Neural progenitor cell (in vitro differentiated cells): ENCODE data around the gene ATP1A2. TPM values are rescaled to one million over a fixed set of nuclear protein-coding genes. Genes with fewer than 3 reads are reported as not detected.

ENCODE experiments used
- DNase-seq: peaks from one replicate; pipeline ENCODE4 v3.0.0-alpha.2; 2016; ENCODE audit warnings: low spot score
- H2AFZ ChIP-seq: fragments of 200-600 bp; sonication (generic); replicated peaks from 2 replicates; pipeline ENCODE4 v1.6.1; 2016; ENCODE audit warnings: antibody characterized with exemption
- H3F3A ChIP-seq: fragments of 200-600 bp; sonication (generic); 2 replicates; pipeline ENCODE4 v1.6.1; 2016; ENCODE audit warnings: antibody characterized with exemption, low read depth
- H3K27ac ChIP-seq: fragments of 200-600 bp; sonication (generic); 2 replicates; pipeline ENCODE4 v1.5.1; 2016; ENCODE audit warnings: mild to moderate bottlenecking
- H3K27me3 ChIP-seq: fragments of 200-600 bp; sonication (generic); 2 replicates; pipeline ENCODE4 v1.6.1; 2016; ENCODE audit warnings: mild to moderate bottlenecking, moderate library complexity
- H3K36me3 ChIP-seq: fragments of 200-600 bp; sonication (generic); 2 replicates; pipeline ENCODE4 v1.5.1; 2016
- H3K4me1 ChIP-seq: fragments of 200-600 bp; sonication (generic); 2 replicates; pipeline ENCODE4 v1.6.1; 2016; ENCODE audit warnings: mixed run types
- H3K4me2 ChIP-seq: fragments of 200-600 bp; sonication (generic); 2 replicates; pipeline ENCODE4 v1.6.1; 2016
- H3K4me3 ChIP-seq: fragments of 200-600 bp; sonication (generic); 2 replicates; pipeline ENCODE4 v1.5.1; 2016
- H3K79me2 ChIP-seq: fragments of 200-600 bp; sonication (generic); 2 replicates; pipeline ENCODE4 v1.6.1; 2016; ENCODE audit warnings: low read depth
- H3K9ac ChIP-seq: fragments of 200-600 bp; sonication (generic); 2 replicates; pipeline ENCODE4 v1.6.1; 2016
- H3K9me3 ChIP-seq: fragments of 200-600 bp; sonication (generic); 2 replicates; pipeline ENCODE4 v1.5.1; 2016; ENCODE audit warnings: low read depth
- H4K20me1 ChIP-seq: fragments of 200-600 bp; sonication (generic); 2 replicates; pipeline ENCODE4 v1.6.1; 2016; ENCODE audit warnings: low read depth
- H3K27ac Mint-ChIP-seq: 3 replicates; pipeline ENCODE4 v1.8.0; 2021; ENCODE audit warnings: mixed read lengths
- H3K27me3 Mint-ChIP-seq: 2 replicates; pipeline ENCODE4 v1.8.0; 2022; ENCODE audit warnings: low read depth, mild to moderate bottlenecking, inconsistent platforms, moderate library complexity, mixed read lengths; ENCODE audit not compliant: insufficient read depth
- H3K36me3 Mint-ChIP-seq: 3 replicates; pipeline ENCODE4 v1.8.0; 2021; ENCODE audit warnings: mixed read lengths
- H3K4me1 Mint-ChIP-seq: 3 replicates; pipeline ENCODE4 v1.8.0; 2021; ENCODE audit warnings: mixed read lengths
- H3K4me3 Mint-ChIP-seq: 3 replicates; pipeline ENCODE4 v1.8.0; 2021; ENCODE audit warnings: mild to moderate bottlenecking, moderate library complexity, mixed read lengths
- H3K9me3 Mint-ChIP-seq: 3 replicates; pipeline ENCODE4 v1.8.0; 2020; ENCODE audit warnings: mixed read lengths
- EZH2 ChIP-seq: fragments of 200-600 bp; sonication (generic); IDR thresholded peaks from 2 replicates; pipeline ENCODE4 v1.6.1; 2017; ENCODE audit warnings: antibody characterized with exemption, mild to moderate bottlenecking, moderate library complexity
- EZH2phosphoT487 ChIP-seq: fragments of 200-600 bp; sonication (generic); IDR thresholded peaks from 2 replicates; pipeline ENCODE4 v1.6.1; 2017; ENCODE audit warnings: antibody characterized with exemption
- total RNA-seq: library from RNA; depleted of rRNA; stranded (reverse); fragments of >200 nt; gene quantifications from 2 replicates; pipeline ENCODE4 v1.2.3, GENCODE V29; 2015; ENCODE audit warnings: low replicate concordance
- TF ChIP-seq, protein P1 (sequence below): fragments of 200-600 bp; sonication (generic); IDR thresholded peaks from 2 replicates; pipeline ENCODE4 v1.5.1; 2017; ENCODE audit warnings: antibody characterized with exemption, mild to moderate bottlenecking

ATP1A2 gene
- total RNA-seq, 1 donor from 2014 or later, result 88.6 TPM

DNA sequence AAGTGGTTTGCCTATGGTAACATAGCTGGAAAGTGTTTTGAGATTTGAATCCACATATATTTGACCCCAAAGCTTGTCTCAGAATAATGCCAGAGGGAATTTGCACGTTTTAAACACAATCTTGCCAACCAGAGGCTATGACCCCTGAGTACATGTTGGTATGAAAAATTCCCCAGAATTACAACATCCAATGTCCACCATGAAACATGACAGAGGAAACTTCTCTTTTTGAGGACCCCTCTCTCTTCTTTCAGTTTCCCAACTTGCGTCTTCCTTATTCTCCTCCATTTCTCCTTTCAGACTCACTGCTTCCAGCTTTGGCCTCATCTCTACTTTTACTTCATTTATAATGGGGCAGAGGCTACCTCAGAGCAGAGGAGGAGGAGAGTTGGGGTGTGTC is 39.7 kb upstream of the ATP1A2 start:
- peaks cover 14% of the 10 kb centered on the region for H3K4me1 Mint-ChIP-seq
- Histone ChIP-seq H3K9ac (no peak overlapping the region), H3F3A (peaks cover 4% of the 10 kb centered on the region), H3K4me2 (no peak overlapping the region), H3K9me3 (no peaks in the 10 kb centered on the region), H3K27me3 (peaks cover 80% of the 10 kb centered on the region), H3K4me3 (no peak overlapping the region), H3K4me1 (no peaks in the 10 kb centered on the region), H3K27ac (no peak overlapping the region), H2AFZ (no peak overlapping the region), H3K79me2 (no peaks in the 10 kb centered on the region), H3K36me3 (no peaks in the 10 kb centered on the region), H4K20me1 (no peaks in the 10 kb centered on the region)
- H3K27me3 Mint-ChIP-seq, result peaks cover 9% of the 10 kb centered on the region
- H3K27ac Mint-ChIP-seq, result no peak overlapping the region
- no peaks in the 10 kb centered on the region for H3K36me3 Mint-ChIP-seq
- H3K4me3 Mint-ChIP-seq, result no peak overlapping the region
- no peak for DNase-seq
- H3K9me3 Mint-ChIP-seq, result no peaks in the 10 kb centered on the region
- TF ChIP-seq EZH2phosphoT487 (no peak), EZH2 (no peak)
- TF ChIP-seq, protein P1, sequence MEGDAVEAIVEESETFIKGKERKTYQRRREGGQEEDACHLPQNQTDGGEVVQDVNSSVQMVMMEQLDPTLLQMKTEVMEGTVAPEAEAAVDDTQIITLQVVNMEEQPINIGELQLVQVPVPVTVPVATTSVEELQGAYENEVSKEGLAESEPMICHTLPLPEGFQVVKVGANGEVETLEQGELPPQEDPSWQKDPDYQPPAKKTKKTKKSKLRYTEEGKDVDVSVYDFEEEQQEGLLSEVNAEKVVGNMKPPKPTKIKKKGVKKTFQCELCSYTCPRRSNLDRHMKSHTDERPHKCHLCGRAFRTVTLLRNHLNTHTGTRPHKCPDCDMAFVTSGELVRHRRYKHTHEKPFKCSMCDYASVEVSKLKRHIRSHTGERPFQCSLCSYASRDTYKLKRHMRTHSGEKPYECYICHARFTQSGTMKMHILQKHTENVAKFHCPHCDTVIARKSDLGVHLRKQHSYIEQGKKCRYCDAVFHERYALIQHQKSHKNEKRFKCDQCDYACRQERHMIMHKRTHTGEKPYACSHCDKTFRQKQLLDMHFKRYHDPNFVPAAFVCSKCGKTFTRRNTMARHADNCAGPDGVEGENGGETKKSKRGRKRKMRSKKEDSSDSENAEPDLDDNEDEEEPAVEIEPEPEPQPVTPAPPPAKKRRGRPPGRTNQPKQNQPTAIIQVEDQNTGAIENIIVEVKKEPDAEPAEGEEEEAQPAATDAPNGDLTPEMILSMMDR, result no peak

DNA sequence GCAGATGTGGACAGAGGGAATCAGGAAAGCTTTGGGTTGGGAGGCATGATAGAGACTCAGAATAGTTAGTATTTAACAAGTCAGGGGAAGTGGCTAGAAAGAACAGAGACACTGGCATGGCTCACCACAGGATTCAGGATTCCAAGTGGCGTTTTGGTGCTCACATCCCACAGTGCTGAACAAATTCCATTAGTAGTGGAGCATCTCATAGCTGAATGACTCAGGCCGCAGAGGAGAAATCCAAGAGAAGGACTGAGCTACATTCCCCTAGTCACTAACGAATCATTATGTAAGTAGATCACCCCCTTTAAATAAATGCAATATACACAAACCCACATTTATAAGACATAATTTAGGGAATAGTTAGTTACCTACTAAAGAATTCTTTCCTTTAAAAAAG is 39.3 kb upstream of the ATP1A2 start:
- Histone ChIP-seq H3K36me3 (no peaks in the 10 kb centered on the region), H3F3A (peaks cover 2% of the 10 kb centered on the region), H4K20me1 (no peaks in the 10 kb centered on the region), H3K27ac (no peak overlapping the region), H3K9me3 (no peaks in the 10 kb centered on the region), H2AFZ (no peak overlapping the region), H3K4me1 (no peaks in the 10 kb centered on the region), H3K9ac (no peak overlapping the region), H3K27me3 (peaks cover 80% of the 10 kb centered on the region), H3K79me2 (no peaks in the 10 kb centered on the region), H3K4me2 (no peak overlapping the region), H3K4me3 (no peak overlapping the region)
- Mint-ChIP-seq H3K4me3 (no peak overlapping the region), H3K27ac (no peak overlapping the region), H3K27me3 (peaks cover 13% of the 10 kb centered on the region), H3K36me3 (no peaks in the 10 kb centered on the region), H3K4me1 (peaks cover 18% of the 10 kb centered on the region), H3K9me3 (no peaks in the 10 kb centered on the region)
- DNase-seq, result no peak
- TF ChIP-seq, protein P1, result no peak
- TF ChIP-seq EZH2 (no peak), EZH2phosphoT487 (no peak)

DNA sequence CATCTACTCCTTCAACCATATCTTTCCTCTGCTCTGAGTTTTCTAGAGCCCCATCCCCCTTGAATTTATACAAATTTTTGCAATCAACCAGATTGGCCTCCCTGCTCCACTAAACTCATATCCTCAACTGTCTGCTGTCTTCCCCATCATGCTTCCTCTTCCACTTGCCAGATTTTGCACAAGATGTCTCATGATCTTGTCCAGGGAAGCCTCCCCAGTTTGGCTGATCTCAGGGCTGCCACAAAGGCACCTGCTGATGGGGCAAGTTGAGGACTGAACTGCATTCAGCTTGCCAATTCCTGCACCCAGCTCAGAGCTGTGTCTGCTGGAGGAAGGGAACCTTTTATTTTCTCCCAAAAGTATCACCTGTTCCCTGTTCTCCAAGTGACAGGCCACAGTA is 38.1 kb upstream of the ATP1A2 start:
- H3K27me3 ChIP-seq, result peaks cover 80% of the 10 kb centered on the region
- no peak overlapping the region for H2AFZ ChIP-seq
- H3K9ac ChIP-seq, result no peak overlapping the region
- no peaks in the 10 kb centered on the region for H3F3A ChIP-seq
- Mint-ChIP-seq H3K9me3 (peaks cover 2% of the 10 kb centered on the region), H3K36me3 (no peaks in the 10 kb centered on the region), H3K27me3 (peaks cover 14% of the 10 kb centered on the region), H3K4me1 (peaks cover 22% of the 10 kb centered on the region), H3K27ac (no peak overlapping the region), H3K4me3 (no peak overlapping the region)
- no peaks in the 10 kb centered on the region for H3K79me2 ChIP-seq
- TF ChIP-seq, protein P1, result no peak
- no peak for TF ChIP-seq EZH2
- TF ChIP-seq EZH2phosphoT487, result no peak
- H3K27ac ChIP-seq, result no peak overlapping the region
- DNase-seq, result no peak
- no peak overlapping the region for H3K4me2 ChIP-seq
- H3K4me1 ChIP-seq, result no peaks in the 10 kb centered on the region
- H3K9me3 ChIP-seq, result no peaks in the 10 kb centered on the region
- H3K4me3 ChIP-seq, result no peak overlapping the region
- H3K36me3 ChIP-seq, result no peaks in the 10 kb centered on the region
- no peaks in the 10 kb centered on the region for H4K20me1 ChIP-seq
